Ovary (tissue), 9 donors: ENCODE data around the gene SLC27A6. TPM values are rescaled to one million over a fixed set of nuclear protein-coding genes. Genes with fewer than 3 reads are reported as not detected.

Source experiments
- DNase-seq, 5 donors: peaks; one replicate each; pipeline ENCODE4 v3.0.0-alpha.2; 2019 to 2020
- H3K27ac ChIP-seq, 2 donors: fragments of 200-600 bp; one replicate each; pipeline versions ENCODE4 v1.5.1 to v1.8.0; 2019 to 2022
- H3K27me3 ChIP-seq: fragments of 200-600 bp; one replicate; pipeline ENCODE4 v1.8.0; 2022
- H3K36me3 ChIP-seq: fragments of 200-600 bp; sonication (generic); one replicate; pipeline ENCODE4 v1.5.1; 2019
- H3K4me1 ChIP-seq: one replicate; pipeline ENCODE4 v1.8.1; 2013; ENCODE audit warnings: mild to moderate bottlenecking, moderate library complexity; ENCODE audit not compliant: insufficient read depth
- H3K4me3 ChIP-seq: fragments of 200-600 bp; sonication (generic); one replicate; pipeline ENCODE4 v1.5.1; 2017
- H3K9me3 ChIP-seq, 2 donors: fragments of 200-600 bp in 1 of 2; sonication (generic) in 1 of 2; one replicate each; pipeline versions ENCODE4 v1.5.1 to v1.8.1; 2013 to 2019; ENCODE audit warnings: mild to moderate bottlenecking in 1 of 2, moderate library complexity in 1 of 2
- CTCF ChIP-seq, 3 donors: fragments of 450-650 bp in 2 of 3; fragments of 200-600 bp in 1 of 3; IDR thresholded peaks; one replicate each; pipeline versions ENCODE4 v1.5.1 to v1.8.0; 2016 to 2022; ENCODE audit warnings: antibody characterized with exemption in 3 of 3, mild to moderate bottlenecking in 1 of 3
- EP300 ChIP-seq: sonication (generic); formaldehyde crosslinking; IDR thresholded peaks from one replicate; pipeline ENCODE4 v1.6.1; 2017; ENCODE audit warnings: antibody characterized with exemption
- POLR2A ChIP-seq: fragments of 450-650 bp; IDR thresholded peaks from one replicate; pipeline ENCODE4 v1.6.1; 2017; ENCODE audit warnings: antibody characterized with exemption, mild to moderate bottlenecking, moderate library complexity
- WGBS, 3 donors: extraction: QIAGEN DNeasy Blood & Tissue Kit in 1 of 3; methylation state at CpG; one replicate each; pipeline versions ENCODE4 v1.1.5 to v1.1.7; 2013 to 2017; 5-methylcytosine and 5-hydroxymethylcytosine counted together
- intact Hi-C, 4 donors: fragments of 100-400 bp; cut with DNase I; formaldehyde crosslinking; loops; one replicate each; pipeline versions ENCODE4 v1.11.0 to v1.15.1; 2022 to 2023
- polyA plus RNA-seq, 2 donors: library from polyadenylated mRNA; stranded (reverse); fragments of 200-250 nt in 1 of 2; fragments of 350-450 nt in 1 of 2; fragmentation: Illumina TruSeq in 1 of 2; extraction: RNeasy Lipid Tissue Mini Kit (QIAGEN cat#74804) in 1 of 2; gene quantifications; one replicate each; pipeline ENCODE4 v1.2.3, GENCODE V29; 2013 to 2014
- total RNA-seq, 7 donors: library from RNA; depleted of rRNA in 2 of 7; stranded (reverse); fragments of >200 nt in 2 of 7; fragmentation: NEBNext Ultra II Directional in 3 of 7; extraction: Animal tissue kit (Norgen Biotek cat#: 25700) in 3 of 7; gene quantifications; one replicate each; pipeline versions ENCODE4 v1.1.0 to v1.2.4, GENCODE V29; 2016 to 2023
- donor health status: DM: no; HTN: no; CAD: no; lungs with moderate emphysema.
- donor health status: DM: no; HTN: no; CAD: no.
- donor health status: Bipolar disorder and iron deficiency.
- donor health status: DM: yes; HTN: yes; CAD: no.
- donor health status: DM: no; HTN: no; CAD: no.
- donor health status: DM: yes; HTN: yes; CAD: no.

The SLC27A6 gene
- total and polyA plus RNA-seq, 9 donors = 4.8 to 22.2 (median 7.2) TPM

GRCh38 chr5:128984480-128984879 is 19.2 kb downstream of the SLC27A6 start:
- Histone ChIP-seq H3K4me1 (peaks cover 2% of the 10 kb centered on the region), H3K27ac (no peak overlapping the region), H3K4me3 (no peak overlapping the region), H3K27me3 (no peaks in the 10 kb centered on the region), H3K9me3 (no peaks in the 10 kb centered on the region), H3K36me3 (no peaks in the 10 kb centered on the region)
- TF ChIP-seq EP300 (no peak), CTCF (IDR thresholded peaks at IDR 0.05) (no peak), POLR2A (no peak)
- 30 to 44% (median 38%) methylated on average over 1 of the region's 1 CpG for WGBS, 3 donors
- intact Hi-C loops = no loop called here
- no peak for DNase-seq

- intact Hi-C loops = no loop called here
- TF ChIP-seq EP300 (no peak), CTCF (IDR thresholded peaks at IDR 0.05) (no peak), POLR2A (no peak)
- Histone ChIP-seq H3K4me1 (peaks cover 2% of the 10 kb centered on the region), H3K9me3 (no peaks in the 10 kb centered on the region), H3K36me3 (no peaks in the 10 kb centered on the region), H3K4me3 (no peak overlapping the region), H3K27me3 (no peaks in the 10 kb centered on the region), H3K27ac (no peak overlapping the region)
- WGBS, 3 donors = 2 to 28% (median 6%) methylated on average over 1 of the region's 1 CpG
- DNase-seq = no peak
Measured at GRCh38 chr5:128988476-128988875, 23.2 kb downstream of the SLC27A6 start.

- Histone ChIP-seq H3K36me3 (no peaks in the 10 kb centered on the region), H3K9me3 (no peaks in the 10 kb centered on the region), H3K27me3 (no peaks in the 10 kb centered on the region), H3K4me1 (peaks cover 3% of the 10 kb centered on the region), H3K27ac (no peak overlapping the region), H3K4me3 (no peak overlapping the region)
- TF ChIP-seq POLR2A = no peak
- no peak for TF ChIP-seq EP300
- no peak for TF ChIP-seq CTCF (IDR thresholded peaks at IDR 0.05)
- 23 to 34% (median 25%) methylated on average over 5 of the region's 5 CpGs for WGBS, 3 donors
- intact Hi-C loops = no loop called here
- DNase-seq = no peak
Measured at GRCh38 chr5:129001841-129002526, 36.7 kb downstream of the SLC27A6 start.

- no peak for DNase-seq
- 56 to 68% (median 64%) methylated on average over 2 of the region's 2 CpGs for WGBS, 3 donors
- Histone ChIP-seq H3K36me3 (no peaks in the 10 kb centered on the region), H3K9me3 (no peaks in the 10 kb centered on the region), H3K27ac (no peak overlapping the region), H3K27me3 (no peaks in the 10 kb centered on the region), H3K4me3 (no peak overlapping the region), H3K4me1 (peaks cover 3% of the 10 kb centered on the region)
- TF ChIP-seq CTCF (IDR thresholded peaks at IDR 0.05) = no peak
- TF ChIP-seq POLR2A = no peak
- TF ChIP-seq EP300 = no peak
- intact Hi-C loops = no loop called here
Measured at GRCh38 chr5:129002527-129002842, 37.2 kb downstream of the SLC27A6 start.
